Activated effector memory CD4-positive, alpha-beta T cell treated with Interleukin-2 at 50 U/mL for 16 hours (primary cell): ENCODE measurements around the gene CREB5.

Experiments
- DNase-seq: peaks from one replicate; pipeline ENCODE4 v3.0.0-alpha.2; 2020

The CREB5 gene

DNA sequence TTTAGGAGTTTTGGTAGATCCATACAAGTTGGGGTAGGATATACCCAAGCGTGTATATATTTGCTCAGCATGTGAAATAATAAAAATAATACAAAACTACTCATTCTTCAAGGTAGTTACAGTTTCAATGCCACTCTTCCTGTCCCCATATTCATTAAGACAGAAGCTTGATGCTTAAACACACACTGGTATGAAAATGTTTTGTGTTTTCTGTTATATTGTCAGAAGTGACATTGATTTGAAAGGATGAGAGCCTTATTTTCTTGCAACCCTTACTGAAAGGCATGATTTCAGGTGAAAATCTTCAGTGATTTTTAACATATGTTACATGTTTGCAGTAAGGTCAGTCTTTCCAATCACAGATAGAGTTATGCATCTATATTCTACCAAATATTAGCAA is 312.2 kb downstream of the CREB5 start:
- no peak for DNase-seq

DNA sequence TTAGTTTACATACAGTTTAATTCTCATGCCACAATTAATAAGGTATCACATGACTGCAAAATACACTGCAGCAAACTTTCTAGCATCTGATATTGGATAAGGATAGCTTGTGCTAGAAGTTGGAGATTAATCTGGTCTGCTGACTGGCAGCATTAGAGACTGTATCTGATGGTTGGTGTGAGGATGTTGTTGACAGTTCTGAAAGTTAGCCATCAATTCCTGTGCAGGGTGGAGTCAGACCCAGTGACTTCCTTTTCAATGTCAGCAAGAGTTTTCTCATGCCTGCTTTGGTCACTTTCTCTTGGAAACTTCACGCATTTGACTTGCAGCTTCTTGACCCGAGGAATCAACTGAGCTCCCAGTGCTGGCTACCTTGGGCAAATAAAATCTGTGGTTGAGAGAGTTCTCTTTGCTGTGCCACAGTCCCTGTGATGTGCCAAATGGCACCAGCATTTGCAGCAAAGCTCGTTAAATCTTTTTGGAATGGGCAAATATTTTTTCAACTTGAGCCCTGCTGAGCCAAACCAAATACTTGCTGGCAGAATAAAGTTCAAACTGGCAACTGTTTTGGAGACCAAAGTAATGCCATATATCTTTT is 312.8 kb downstream of the CREB5 start:
- DNase-seq, result no peak

DNA sequence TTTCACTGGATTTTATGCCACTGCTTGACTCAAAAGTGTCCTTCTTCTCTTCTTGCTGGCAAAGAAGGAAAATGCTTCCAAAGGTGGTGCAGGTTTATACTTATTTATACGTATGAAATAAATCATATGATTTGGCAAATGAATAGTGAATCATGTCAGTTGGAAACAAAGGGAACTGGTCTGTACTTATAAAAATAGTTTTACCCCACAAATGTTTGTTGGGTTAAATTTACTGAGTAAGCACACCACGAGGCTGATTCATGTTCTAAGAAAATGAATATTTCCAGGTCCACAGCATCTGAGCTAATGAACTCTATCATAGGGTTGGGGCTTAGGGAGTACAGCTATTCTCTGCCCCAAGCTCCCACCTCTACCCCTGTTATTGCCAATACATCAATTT is 313.6 kb downstream of the CREB5 start:
- DNase-seq, result no peak

DNA sequence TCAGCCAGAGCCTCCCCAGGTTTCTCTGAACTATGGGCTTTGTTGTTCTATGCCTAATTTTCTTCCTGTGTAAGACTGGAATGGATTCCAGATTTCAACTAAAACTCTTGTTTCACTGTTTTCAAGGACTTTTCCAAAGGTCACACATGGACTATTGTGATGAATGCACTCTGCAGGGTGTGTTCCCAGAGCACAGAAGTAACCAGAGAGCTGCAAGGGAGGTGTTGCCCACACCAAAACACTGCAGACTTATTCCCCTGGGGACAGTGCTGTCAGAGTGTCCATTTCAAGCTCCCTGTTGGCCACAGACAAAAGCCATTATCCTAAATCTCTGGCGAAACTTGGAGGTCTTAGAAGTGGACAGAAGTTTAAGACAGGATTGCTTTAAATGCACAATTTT is 314.2 kb downstream of the CREB5 start:
- no peak for DNase-seq

DNA sequence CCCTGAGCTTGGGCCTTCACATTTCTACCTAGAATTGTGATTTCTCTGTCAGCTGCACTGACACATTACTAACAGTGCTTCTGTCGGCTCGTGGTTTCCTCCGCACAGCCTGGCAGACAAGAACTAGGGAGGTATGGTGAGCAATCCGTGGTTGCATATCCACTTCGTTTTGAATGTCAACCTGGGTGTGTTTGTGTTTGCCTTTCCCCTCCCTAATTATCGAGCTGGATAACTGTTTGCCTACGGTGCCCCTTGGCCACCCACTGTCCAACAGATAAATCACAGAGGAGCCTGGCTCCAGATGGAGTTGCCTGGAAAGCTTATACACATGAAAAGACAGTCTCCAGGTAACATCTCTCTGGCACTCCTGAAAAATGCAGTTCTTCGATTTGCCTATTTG is 317.0 kb downstream of the CREB5 start:
- no peak for DNase-seq

DNA sequence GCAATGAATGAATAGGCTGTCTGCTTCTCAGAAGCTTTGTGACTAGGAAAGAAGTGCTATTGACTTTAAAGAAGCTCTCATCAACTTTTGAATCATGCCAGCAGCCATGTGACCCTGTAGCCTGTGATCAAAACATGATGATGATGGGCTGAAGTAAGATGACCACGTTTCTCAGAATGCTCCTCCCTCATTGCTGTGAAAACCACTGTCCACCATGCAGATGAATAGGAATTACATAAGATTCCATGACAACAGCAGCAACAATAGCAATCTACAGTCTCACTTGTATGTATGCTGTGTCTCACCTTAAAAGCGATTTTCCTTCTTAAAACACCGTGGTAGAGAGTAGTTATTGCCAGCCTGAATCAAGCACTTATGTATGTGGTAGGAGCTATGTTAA is 317.4 kb downstream of the CREB5 start:
- no peak for DNase-seq

DNA sequence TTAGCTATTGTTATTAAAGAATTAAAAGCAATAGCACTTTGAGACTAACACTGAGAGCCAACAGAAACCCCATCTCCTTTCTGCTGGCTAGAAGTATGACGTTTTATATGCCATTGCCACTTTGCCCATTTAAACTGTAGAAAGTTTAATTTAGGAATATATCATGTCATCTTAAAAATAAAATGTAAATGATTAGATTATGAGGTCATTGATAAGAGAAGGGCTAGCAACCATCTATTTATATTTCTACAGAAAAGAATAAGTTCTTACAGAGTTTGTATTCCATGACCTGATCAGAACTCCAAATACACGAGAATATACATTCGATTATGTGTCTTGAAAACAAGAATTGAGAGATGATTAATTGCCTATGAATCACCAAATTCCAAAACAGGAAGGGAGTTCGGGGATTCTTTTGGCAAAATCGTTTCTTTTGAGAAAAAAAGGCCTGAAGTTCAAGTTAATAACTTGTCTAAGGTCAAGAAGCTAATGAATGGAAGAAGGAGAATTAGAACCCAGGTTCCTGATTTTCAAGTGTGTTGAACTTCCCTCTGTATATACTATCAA is 318.9 kb downstream of the CREB5 start:
- no peak for DNase-seq

DNA sequence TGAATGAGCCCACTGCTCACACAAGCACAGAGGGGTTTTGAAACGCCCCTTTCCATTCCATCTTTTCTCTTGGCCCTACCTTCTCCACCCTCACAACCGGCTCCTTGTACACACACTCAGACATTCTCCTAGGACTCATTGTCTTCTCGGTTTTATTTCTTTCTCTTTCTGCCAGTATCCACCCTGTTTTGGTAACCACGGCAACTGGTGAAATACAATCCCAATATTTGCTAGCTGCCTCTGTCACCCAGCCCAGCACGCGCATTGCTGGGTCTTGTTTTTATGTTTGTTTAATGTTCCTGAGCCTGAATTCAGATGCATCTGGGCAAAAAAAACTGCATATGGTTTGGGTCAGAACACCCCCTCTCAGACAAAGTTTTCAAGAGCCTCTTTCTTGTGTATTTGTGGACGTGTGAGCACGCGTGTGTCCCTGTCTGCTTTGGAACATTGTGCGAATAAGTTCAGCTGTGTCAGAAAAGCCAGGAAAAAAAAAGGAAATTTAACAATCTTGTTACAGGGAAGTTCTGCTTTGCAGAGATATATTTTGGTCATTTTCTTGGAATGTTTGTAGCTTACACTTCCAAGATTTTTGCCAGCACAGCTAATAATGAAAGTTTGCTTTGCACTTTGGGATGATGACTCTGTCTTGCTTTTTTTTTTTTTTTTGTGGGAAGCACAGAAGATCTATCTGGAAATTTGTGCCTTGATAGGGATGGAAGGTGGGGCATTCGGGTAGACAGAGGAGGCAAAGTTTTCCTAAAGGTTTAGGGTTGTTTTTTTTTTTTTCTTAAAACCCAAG is 320.0 kb downstream of the CREB5 start:
- no peak for DNase-seq

DNA sequence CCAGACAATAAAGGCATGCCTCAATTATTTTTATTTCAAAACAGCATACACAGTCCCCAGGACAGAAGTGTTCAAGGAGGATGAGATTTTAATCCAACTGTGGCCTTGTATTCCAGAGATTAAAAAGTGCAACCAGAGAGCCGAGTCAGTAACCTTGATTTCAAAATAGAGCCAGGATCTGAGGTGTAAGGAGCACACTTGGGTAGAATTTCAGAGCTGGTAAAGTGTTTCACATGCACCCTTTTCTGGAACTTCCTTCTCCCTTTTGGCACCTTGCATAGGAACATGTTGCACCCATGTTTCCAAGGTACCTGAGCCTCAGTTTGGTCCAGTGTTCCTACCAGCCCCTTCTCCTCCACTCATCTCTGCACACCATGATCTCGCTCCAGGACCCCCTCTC is 320.7 kb downstream of the CREB5 start:
- DNase-seq, result no peak

DNA sequence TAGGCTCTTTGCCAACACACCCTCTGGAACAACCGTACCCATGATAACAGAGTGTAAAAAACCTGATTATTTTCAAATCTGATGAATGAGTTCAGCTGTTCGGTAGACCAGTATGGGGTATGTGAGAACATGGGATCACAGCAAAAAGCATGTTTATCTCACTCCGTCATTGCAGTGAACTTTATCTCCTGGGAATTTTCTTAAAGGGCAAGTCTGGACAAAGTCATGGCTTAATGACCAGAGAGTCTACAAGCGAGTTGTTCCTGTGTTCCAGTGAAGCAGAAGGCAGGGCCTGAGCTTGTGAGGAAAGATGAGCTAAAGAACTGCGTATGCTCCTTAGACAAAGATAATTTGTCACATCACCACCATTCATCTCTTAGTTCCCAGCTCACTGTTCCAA is 326.1 kb downstream of the CREB5 start:
- no peak for DNase-seq

DNA sequence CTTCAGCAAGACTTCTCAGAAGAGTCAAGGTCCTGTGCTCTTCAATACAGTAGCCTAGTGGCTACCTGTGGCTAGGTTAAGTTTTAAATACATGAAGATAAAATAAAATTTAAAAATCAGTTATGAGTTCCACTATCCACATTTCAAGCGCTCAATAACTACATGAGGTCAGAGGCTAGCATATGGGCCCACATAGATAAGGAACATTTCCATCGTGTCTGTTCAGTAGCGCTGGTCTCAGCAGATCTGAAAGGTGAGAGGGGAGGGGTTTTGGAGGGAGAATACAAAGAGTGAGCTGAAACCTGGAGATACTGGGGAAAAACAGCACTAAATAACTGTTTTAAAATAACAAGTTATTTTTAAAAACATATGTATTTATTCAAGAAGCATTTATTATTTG is 326.8 kb downstream of the CREB5 start:
- DNase-seq, result no peak

DNA sequence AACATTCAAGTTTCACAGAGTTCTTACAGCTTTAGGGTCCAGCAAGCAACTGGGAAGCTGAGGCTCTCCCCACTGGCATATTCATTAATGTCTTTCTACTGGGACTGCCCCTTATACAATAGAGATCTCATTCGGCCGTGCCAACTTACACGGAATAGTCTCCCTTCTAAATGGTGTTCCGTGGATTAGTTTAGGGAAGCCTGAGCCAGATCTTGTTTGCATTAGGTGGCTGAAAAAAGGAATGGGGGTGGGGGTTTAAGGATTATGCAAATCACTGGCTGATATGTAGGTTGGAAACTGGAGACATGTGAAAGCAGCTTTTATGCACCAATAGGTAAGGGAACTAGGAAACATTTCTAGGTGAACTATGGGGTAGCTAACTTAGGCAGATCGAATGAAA is 327.5 kb downstream of the CREB5 start:
- DNase-seq, result no peak

DNA sequence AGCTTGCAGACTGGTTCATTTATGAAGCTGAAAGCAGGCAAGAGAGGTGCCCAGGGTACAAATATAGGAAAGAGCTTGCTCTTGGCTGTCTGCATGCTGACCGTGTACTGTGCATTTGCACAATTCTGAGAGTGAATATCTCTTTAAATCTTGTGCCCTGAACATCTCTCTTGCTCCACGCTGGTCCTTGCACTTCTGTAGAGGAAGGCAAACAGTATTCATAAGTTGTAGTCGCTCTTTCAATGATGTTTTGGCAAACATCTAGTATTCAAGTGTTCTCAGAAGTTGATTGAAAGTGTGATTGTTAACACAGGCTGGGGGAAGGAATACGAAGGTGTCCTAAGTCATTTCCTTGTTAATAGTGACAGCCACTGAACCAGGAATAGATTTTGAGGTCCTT is 332.6 kb downstream of the CREB5 start:
- no peak for DNase-seq

DNA sequence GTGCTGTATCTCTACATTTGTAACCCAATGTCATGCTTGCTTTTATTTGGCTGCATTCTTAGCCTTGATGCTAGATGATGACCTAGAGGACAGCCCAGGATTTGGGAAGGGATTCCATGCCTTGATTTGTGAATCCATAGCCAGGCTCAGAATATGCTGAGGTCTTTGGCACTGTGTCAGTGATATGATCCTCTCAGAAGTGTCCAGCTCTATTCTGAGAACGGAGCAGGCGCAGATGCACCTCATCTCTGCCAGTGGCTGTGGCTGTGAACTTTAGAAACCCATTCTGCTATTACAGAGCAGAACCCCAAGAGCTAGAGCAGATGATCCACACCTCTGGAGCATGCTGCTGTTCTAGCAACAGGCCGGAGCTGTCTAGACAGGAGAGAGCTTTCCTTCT is 333.0 kb downstream of the CREB5 start:
- DNase-seq, result no peak

DNA sequence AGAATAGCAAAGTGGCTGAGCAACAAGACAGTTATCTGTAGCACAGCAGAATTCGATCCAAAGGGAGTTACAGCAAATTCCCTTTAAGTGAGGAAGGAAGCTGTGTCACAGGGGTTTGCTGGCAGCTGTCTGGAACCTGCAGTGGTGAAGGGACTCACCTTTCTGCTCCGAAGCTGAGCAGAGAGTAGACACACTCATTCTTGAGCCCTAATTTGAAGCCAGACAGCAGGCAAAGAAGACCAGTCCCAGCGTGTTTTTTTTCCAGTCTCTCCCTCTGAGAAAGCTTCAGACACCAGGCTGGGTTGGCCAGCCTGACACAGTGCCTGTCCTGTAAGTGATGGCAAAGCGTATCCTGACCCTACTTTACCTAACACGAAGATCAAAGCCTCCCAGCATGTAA is 335.1 kb downstream of the CREB5 start:
- DNase-seq, result no peak

DNA sequence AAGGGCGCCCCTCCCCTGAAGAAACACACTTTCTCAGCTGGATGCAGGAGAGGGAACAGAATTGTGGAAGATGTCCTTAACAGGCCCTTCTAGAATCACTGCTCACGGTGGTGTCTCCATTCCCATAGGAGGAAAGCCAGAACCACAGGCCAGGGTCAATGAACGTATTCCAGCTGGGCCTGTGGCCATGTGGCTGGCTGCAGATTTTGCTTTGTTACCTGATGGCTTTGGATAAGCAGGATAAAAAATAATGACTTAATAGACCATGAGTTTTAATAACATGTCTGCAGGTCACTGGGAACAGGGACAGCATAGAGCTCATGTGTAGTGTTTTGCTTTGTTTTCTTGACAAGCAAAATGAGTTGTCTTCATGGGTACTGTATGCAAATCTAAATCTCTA is 335.5 kb downstream of the CREB5 start:
- DNase-seq, result no peak

DNA sequence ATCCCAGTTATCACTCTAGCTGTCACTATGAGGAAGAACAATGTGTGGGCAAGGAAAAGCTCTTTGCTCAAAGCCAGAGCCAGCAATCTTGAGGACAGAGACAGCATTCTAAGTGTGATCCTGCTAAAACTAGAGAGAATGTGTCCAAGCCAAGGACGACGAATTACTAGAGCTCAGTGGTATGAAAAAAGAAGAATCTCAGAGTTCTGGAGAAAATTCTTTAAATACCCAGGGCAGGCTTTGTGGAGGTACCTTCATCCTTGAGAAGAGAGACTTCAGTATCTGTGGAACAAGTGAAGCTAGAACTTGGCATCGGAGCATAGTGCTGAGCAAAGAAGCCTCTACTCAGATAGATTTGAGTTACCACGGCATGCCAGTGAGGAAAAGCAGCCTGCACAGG is 336.0 kb downstream of the CREB5 start:
- DNase-seq, result no peak

DNA sequence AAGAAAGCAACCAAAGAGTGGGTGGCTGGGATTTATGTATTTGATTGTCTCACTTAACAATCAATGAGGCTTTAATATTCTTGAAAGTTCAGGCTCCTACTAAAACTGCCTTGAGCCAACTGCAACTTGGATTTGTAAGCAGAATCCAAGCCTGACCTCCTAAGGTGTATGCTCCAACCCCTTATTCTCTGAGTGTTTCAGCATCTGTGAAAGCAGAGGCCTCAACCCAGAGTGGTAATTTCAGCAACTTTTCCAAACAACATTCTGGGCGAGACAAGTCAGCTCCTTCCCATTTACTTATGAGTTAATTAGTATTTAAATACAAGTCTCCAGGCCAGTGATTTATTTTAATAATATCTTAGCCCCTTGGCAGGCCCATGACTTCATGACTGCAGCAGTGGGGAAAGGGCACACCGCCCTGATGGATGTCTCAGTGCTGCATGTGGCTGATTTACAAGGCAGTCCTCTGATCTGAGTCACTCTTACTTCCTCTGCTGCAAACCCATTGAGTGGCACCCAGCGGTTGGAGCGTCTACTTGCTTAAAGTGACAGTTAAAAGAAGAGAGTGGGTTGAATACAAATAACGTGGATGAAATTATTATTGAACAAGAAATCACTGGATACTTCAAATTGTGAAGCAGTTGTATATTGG is 336.7 kb downstream of the CREB5 start:
- no peak for DNase-seq

DNA sequence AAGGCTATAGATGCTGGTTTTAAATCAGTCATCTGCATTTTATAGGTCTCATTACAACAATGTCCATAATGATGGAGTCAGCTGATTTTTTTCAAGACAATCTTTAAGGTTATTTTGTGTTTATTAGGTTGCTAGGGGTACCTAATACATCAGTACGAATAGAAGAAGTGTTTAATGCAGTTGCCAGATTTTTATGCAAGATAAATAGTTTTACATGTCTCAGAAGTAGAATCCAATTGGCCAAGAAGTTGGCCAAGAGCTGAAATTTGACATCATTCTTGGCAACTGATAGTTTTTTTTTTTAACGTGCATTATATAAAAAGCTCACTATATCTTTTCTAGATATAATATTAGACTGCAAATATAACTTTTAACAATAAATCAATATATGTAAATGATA is 337.3 kb downstream of the CREB5 start:
- DNase-seq, result no peak

DNA sequence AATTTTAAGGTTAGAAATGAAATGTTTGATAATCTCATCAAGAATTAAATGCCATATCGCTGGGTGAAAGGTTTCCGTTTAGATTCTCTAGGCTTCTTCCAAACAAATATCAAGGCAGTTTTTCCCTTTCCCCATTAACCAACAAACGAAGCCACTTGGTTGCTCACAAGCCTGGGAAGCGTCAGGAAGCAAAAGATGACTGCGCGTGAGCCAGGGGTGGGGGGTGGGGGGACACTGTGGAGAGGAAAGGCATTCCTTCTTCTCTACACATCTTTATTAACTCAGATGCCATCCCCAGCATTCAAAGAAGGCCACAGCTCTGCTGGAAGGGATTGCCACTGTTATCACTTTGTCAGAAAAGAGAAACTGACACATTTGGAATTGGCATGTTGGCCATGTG is 338.7 kb downstream of the CREB5 start:
- no peak for DNase-seq

DNA sequence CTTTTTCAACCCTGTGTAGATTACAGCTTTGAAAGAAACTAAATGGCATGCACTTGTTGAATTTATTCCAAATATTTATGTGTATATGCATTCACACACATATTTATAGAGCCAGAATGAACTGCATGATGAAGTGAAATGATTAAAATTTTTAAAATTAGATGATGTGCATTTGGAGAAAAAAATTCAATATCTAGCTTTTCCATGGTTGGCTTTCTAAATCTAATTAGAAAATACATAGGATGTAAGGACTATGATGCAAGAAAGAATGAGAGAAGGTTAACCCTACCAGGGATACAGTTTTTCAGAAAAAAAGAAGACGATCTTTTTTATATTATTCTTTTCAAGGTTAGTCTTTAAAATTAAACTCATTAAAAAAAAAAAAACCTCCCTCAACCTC is 341.3 kb downstream of the CREB5 start:
- DNase-seq, result no peak

DNA sequence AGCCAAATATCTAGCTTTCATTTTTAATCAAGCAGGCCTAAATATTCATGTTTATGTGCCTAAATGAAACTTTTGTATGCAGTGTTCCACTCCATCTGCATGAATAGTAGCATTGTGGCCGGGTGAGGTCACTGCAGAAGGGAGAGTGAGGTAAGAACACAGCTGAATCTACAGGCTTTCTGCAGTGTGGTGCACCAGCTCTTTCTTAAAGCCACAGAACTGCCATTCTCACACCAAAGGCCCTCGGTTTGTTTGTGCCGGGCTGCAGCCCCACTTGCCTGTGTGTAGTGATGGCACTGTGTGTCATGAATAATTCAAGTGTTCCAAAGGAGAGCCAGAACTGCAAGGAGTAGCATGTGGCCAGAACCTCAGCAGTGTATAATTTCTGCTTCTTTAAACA is 341.7 kb downstream of the CREB5 start:
- no peak for DNase-seq

DNA sequence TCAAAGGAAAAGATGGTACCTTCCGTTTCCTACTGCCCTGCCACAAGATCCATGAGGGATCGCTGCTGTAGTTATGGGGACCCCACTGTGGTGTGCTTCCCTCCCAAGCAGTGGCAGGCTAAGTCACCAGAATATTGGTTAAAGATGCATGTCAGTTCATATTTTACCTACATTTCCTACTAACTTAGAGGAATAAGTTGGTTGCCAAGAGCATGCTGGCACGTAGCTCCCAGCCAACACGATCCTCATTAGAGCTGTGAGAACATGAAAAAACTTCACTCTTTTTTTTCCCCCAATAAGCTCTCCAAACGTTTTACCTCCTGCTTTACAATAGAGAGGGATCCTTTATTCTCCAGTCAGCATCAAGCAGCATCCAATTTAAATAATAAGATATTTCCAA is 342.1 kb downstream of the CREB5 start:
- DNase-seq, result no peak

DNA sequence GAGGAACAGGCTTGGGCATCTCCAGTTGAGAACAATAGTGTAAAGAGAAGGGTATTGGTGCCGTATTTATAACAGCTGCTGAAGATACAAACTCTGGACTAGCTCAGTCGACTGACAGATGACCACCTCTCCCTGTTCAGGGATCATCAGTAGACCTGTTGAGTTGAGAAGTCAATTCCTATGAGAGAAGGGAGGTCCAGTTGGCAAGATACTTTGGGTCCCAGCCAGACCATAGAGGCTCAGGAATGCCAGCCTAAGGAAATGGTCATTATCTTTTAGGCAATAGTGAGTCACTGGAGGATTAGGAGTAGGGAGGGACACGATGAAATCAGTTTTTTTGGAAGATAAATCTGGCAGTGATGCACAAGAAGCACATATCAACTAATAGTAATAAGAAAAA is 342.9 kb downstream of the CREB5 start:
- DNase-seq, result no peak
